GM12892 (cell line): ENCODE results near the gene NOC2L.

Experiments
- POLR2A ChIP-seq: IDR thresholded peaks from 2 replicates; pipeline ENCODE4 v1.6.1; 2011; ENCODE audit warnings: low read depth, low read length, control low read depth
- POLR2AphosphoS5 ChIP-seq: IDR thresholded peaks from 2 replicates; pipeline ENCODE4 v1.6.1; 2011; ENCODE audit warnings: low read depth, low read length, control low read depth
- TAF1 ChIP-seq: IDR thresholded peaks from 2 replicates; pipeline ENCODE4 v1.6.1; 2011; ENCODE audit warnings: low read depth, mild to moderate bottlenecking, control low read depth, low read length, borderline replicate concordance

DNA sequence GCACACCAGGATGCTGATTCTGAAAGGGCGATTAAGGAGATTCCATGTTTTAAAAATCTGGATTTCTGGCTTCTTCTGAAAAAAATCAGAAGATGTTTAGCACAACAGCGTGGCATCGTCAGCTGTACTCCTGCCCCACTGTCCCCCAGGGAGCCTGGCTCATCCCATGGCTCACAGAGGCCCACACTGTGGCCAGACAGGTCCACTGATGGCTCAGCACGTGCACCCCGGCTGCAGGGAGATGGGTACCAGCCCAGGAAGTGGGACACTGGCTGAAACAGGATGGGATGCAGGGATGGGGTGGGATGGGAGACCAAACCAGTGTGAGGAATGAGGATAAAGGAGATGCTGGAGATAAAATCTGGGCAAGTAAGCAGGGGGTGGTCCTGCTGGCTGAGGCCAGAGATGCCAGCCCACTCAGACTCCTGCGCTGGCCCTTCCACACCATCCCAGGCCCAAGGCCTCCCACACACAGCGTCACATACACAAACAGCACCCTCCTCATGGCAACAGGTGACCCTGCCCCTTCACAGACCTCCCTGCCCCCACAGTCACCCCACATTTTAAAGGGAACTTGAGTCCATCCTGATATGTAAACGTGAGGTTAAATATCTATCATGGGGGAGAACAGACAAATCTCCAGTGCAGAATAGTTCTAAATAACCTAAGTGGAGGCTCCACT, 59.3 kb downstream of the NOC2L start:
- TF ChIP-seq POLR2A = no peak
- TF ChIP-seq TAF1 = no peak
- no peak for TF ChIP-seq POLR2AphosphoS5
